Panc1 (cell line): ENCODE results near the gene PLCH1. TPM values are rescaled to one million over a fixed set of nuclear protein-coding genes. Genes with fewer than 3 reads are reported as not detected.

ENCODE experiments used
- ATAC-seq: fragments of 200-7000 bp; cut with Tn5 transposase; 2 replicates; pipeline ENCODE4 v1.9.1; 2020; ENCODE audit warnings: mild to moderate bottlenecking, moderate library complexity
- BruUV-seq: library from RNA; stranded (reverse); fragments of 400-500 nt; replicated peaks from 2 replicates; lab custom pipeline; 2021; lab: Mats Ljungman, UMichigan
- CTCF ChIA-PET: fragments of 300-600 bp; sonication (Branson Sonifier 250); formaldehyde crosslinking; loops from one replicate; lab custom pipeline; 2022; ENCODE audit warnings: antibody characterized with exemption; lab: Charles Lee
- POLR2A ChIA-PET: fragments of 300-600 bp; sonication (Branson Sonifier 250); formaldehyde crosslinking; loops from one replicate; lab custom pipeline; 2022; ENCODE audit warnings: antibody characterized with exemption; lab: Charles Lee
- DNase-seq: peaks from one replicate; pipeline ENCODE4 v3.0.0-alpha.2; 2010; ENCODE audit warnings: low read depth, low spot score
- H3K27ac ChIP-seq: 2 replicates; pipeline ENCODE4 v1.5.1; 2011; ENCODE audit warnings: mild to moderate bottlenecking, low read length, inconsistent platforms
- H3K27me3 ChIP-seq: fragments of 200-500 bp; sonication (Bioruptor generic); 2 replicates; pipeline ENCODE4 v1.6.0; 2014; ENCODE audit warnings: low read length, inconsistent platforms; ENCODE audit not compliant: control insufficient read depth, insufficient read depth
- H3K36me3 ChIP-seq: fragments of 200-500 bp; sonication (Bioruptor generic); 2 replicates; pipeline ENCODE4 v1.5.1; 2014; ENCODE audit warnings: inconsistent platforms, mild to moderate bottlenecking, low read length, moderate library complexity; ENCODE audit not compliant: control insufficient read depth, insufficient read depth
- H3K4me1 ChIP-seq: 2 replicates; pipeline ENCODE4 v1.5.1; 2011; ENCODE audit warnings: inconsistent platforms, mild to moderate bottlenecking, low read length, moderate library complexity; ENCODE audit not compliant: control insufficient read depth, insufficient read depth
- H3K4me3 ChIP-seq, 2 experiments: 2 replicates each; pipeline ENCODE4 v1.5.1; 2011 to 2012; ENCODE audit warnings: low read depth in 2 of 2, low read length in 2 of 2, mild to moderate bottlenecking in 2 of 2, inconsistent platforms in 1 of 2, moderate library complexity in 1 of 2
- H3K9me3 ChIP-seq: fragments of 200-500 bp; sonication (Bioruptor generic); 2 replicates; pipeline ENCODE4 v1.5.1; 2014; ENCODE audit warnings: low read depth, mild to moderate bottlenecking, inconsistent platforms, low read length, moderate library complexity; ENCODE audit not compliant: control insufficient read depth, insufficient read depth
- CTCF ChIP-seq: fragments of 450-650 bp; IDR thresholded peaks from 2 replicates; pipeline ENCODE4 v1.5.1; 2017; ENCODE audit warnings: mild to moderate bottlenecking
- POLR2AphosphoS5 ChIP-seq: IDR thresholded peaks from 2 replicates; pipeline ENCODE4 v1.6.1; 2012; ENCODE audit warnings: mild to moderate bottlenecking, low read depth, low read length, moderate library complexity
- SIN3A ChIP-seq: IDR thresholded peaks from 2 replicates; pipeline ENCODE4 v1.6.1; 2012; ENCODE audit warnings: low read depth, mild to moderate bottlenecking, low read length, moderate library complexity, borderline replicate concordance; ENCODE audit not compliant: insufficient read depth
- TCF7L2 ChIP-seq: IDR thresholded peaks from 2 replicates; pipeline ENCODE4 v1.6.1; 2011; ENCODE audit warnings: mild to moderate bottlenecking, low read depth, low read length, inconsistent platforms
- in situ Hi-C: cut with HindIII; loops from 2 replicates; pipeline ENCODE4 v1.10.0; 2016; ENCODE audit warnings: low sequenced_read_pairs, low pct_unique_long_range_greater_than_20kb
- intact Hi-C: fragments of 100-400 bp; cut with micrococcal nuclease; formaldehyde crosslinking; loops from one replicate; pipeline ENCODE4 v1.10.0; 2022; ENCODE audit not compliant: unreplicated experiment
- total RNA-seq: library from RNA; stranded (reverse); gene quantifications from one replicate; pipeline ENCODE4 v1.2.1, GENCODE V29; 2021; ENCODE audit not compliant: unreplicated experiment
- TF ChIP-seq, protein P1 (sequence below), 2 experiments: IDR thresholded peaks; 2 replicates each; pipeline ENCODE4 v1.6.1; 2011 to 2012; ENCODE audit warnings: low read depth in 2 of 2, control low read depth in 1 of 2, low read length in 1 of 2, mild to moderate bottlenecking in 1 of 2, moderate library complexity in 1 of 2; ENCODE audit not compliant: insufficient read depth in 1 of 2

PLCH1 gene
- total RNA-seq, 1 experiment from 2014 or later: 0.03 TPM

DNA sequence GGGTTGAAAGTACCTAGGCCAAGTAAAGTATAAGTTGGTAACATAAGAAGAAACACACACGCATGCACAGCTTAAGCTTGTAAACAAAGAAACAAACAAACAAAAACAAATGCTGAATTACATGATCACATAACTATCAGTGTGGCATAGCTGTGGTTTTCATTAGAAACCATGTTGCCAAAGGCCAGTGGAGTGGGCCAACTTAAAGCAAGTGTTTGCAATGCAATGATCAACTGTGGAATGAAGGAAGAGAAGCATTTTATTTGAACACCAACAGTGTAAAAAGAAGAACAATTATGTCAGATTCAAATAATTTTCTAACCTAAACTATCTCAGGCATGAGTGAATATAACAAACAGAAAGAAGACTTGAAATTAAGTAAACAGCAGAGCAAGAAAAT is 252.0 kb downstream of the PLCH1 start:
- no peak overlapping the region for H3K4me3 ChIP-seq
- no peaks in the 10 kb centered on the region; the same call in 1 of the 2 replicates for H3K27me3 ChIP-seq
- ATAC-seq (no peak), DNase-seq (no peak)
- H3K4me1 ChIP-seq: no peaks in the 10 kb centered on the region
- H3K36me3 ChIP-seq: no peaks in the 10 kb centered on the region
- in situ Hi-C loops: no loop called here
- intact Hi-C loops: no loop called here
- BruUV-seq: no TSS peak
- ChIA-PET CTCF (no interaction called here), POLR2A (no interaction called here)
- no peak for TF ChIP-seq POLR2AphosphoS5
- TF ChIP-seq CTCF: no peak
- TF ChIP-seq SIN3A: no peak
- TF ChIP-seq, protein P1, sequence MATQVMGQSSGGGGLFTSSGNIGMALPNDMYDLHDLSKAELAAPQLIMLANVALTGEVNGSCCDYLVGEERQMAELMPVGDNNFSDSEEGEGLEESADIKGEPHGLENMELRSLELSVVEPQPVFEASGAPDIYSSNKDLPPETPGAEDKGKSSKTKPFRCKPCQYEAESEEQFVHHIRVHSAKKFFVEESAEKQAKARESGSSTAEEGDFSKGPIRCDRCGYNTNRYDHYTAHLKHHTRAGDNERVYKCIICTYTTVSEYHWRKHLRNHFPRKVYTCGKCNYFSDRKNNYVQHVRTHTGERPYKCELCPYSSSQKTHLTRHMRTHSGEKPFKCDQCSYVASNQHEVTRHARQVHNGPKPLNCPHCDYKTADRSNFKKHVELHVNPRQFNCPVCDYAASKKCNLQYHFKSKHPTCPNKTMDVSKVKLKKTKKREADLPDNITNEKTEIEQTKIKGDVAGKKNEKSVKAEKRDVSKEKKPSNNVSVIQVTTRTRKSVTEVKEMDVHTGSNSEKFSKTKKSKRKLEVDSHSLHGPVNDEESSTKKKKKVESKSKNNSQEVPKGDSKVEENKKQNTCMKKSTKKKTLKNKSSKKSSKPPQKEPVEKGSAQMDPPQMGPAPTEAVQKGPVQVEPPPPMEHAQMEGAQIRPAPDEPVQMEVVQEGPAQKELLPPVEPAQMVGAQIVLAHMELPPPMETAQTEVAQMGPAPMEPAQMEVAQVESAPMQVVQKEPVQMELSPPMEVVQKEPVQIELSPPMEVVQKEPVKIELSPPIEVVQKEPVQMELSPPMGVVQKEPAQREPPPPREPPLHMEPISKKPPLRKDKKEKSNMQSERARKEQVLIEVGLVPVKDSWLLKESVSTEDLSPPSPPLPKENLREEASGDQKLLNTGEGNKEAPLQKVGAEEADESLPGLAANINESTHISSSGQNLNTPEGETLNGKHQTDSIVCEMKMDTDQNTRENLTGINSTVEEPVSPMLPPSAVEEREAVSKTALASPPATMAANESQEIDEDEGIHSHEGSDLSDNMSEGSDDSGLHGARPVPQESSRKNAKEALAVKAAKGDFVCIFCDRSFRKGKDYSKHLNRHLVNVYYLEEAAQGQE (IDR thresholded peaks at IDR 0.05; ENCODE audit: insufficient read depth in 1 of 2, low read depth in 2 of 2, low read length in 1 of 2): no peak
- TF ChIP-seq TCF7L2: no peak
- no peak overlapping the region for H3K27ac ChIP-seq
- H3K9me3 ChIP-seq: no peaks in the 10 kb centered on the region

DNA sequence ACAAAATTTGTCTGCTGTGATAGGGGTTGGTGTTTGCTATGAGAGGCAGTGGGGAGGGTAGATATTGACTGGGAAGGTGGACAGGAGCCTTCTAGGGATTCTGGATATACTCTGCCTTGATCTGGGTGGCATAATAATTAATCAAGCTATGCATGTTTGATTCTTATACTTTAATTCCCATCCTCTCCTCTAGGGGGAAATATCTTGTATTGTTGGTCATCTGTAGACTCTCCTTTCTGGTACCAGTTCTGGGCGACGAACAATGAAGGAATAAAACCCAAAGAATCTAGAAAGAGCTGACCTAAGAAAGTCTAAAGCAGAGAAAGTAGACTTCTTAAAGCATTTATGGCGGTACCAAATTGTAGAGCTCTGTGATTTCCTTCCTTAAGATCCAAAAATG is 253.2 kb downstream of the PLCH1 start:
- ChIA-PET CTCF (interaction anchor here (0.6 kb wide), 1 partner anchor 114 kb away, joined by 3 read pairs; no protein-coding TSS in a partner anchor), POLR2A (no interaction called here)
- TF ChIP-seq TCF7L2 (no peak), CTCF (0 out of 2 replicates have a peak, but pooled peaks have one; percentile 12), POLR2AphosphoS5 (no peak), SIN3A (no peak)
- TF ChIP-seq, protein P1 (IDR thresholded peaks at IDR 0.05; ENCODE audit: insufficient read depth in 1 of 2, low read depth in 2 of 2, low read length in 1 of 2): no peak
- no peaks in the 10 kb centered on the region for H3K9me3 ChIP-seq
- in situ Hi-C loops: no loop called here
- no TSS peak for BruUV-seq
- ATAC-seq: no peak
- no peaks in the 10 kb centered on the region for H3K36me3 ChIP-seq
- DNase-seq: no peak
- H3K27ac ChIP-seq: no peak overlapping the region
- H3K4me3 ChIP-seq: no peak overlapping the region
- no peaks in the 10 kb centered on the region for H3K4me1 ChIP-seq
- H3K27me3 ChIP-seq: no peaks in the 10 kb centered on the region; the same call in 1 of the 2 replicates
- intact Hi-C loops: no loop called here
